Osteocyte (in vitro differentiated cells): ENCODE data around the gene FSCN2. TPM values are rescaled to one million over a fixed set of nuclear protein-coding genes. Genes with fewer than 3 reads are reported as not detected.

ENCODE experiments used
- DNase-seq: peaks from one replicate; pipeline ENCODE4 v3.0.0; 2021; ENCODE audit warnings: mixed read lengths; ENCODE audit not compliant: unreplicated experiment; ENCODE audit errors: extremely low spot score
- H3K27ac Mint-ChIP-seq: one replicate; pipeline ENCODE4 v1.8.0; 2021; ENCODE audit warnings: mild to moderate bottlenecking, mixed read lengths; ENCODE audit not compliant: unreplicated experiment
- H3K27me3 Mint-ChIP-seq: one replicate; pipeline ENCODE4 v1.8.0; 2021; ENCODE audit warnings: mixed read lengths; ENCODE audit not compliant: unreplicated experiment
- H3K36me3 Mint-ChIP-seq: one replicate; pipeline ENCODE4 v1.8.0; 2021; ENCODE audit warnings: mixed read lengths; ENCODE audit not compliant: unreplicated experiment
- H3K4me1 Mint-ChIP-seq: one replicate; pipeline ENCODE4 v1.8.0; 2021; ENCODE audit warnings: mixed read lengths; ENCODE audit not compliant: unreplicated experiment
- H3K4me3 Mint-ChIP-seq: one replicate; pipeline ENCODE4 v1.8.0; 2021; ENCODE audit warnings: mild to moderate bottlenecking, moderate library complexity, mixed read lengths; ENCODE audit not compliant: unreplicated experiment
- H3K9me3 Mint-ChIP-seq: one replicate; pipeline ENCODE4 v1.8.0; 2021; ENCODE audit warnings: mixed read lengths; ENCODE audit not compliant: unreplicated experiment
- CTCF ChIP-seq: fragments of 200-600 bp; sonication (generic); IDR thresholded peaks from 2 replicates; pipeline ENCODE4 v1.5.0; 2021; ENCODE audit warnings: antibody characterized with exemption, mild to moderate bottlenecking, moderate library complexity
- total RNA-seq: library from RNA; stranded (reverse); gene quantifications from 2 replicates; pipeline ENCODE4 v1.2.1, GENCODE V29; 2021

The FSCN2 gene
- total RNA-seq, 1 donor from 2014 or later = 3.0 TPM

GRCh38 chr17:81514489-81514738 lies 13.8 kb upstream of the FSCN2 start:
- no peak for TF ChIP-seq CTCF
- H3K4me3 Mint-ChIP-seq = peak overlapping the region; percentile 78
- peak overlapping the region; percentile 97 for H3K27ac Mint-ChIP-seq
- H3K36me3 Mint-ChIP-seq = peaks cover 27% of the 10 kb centered on the region
- H3K4me1 Mint-ChIP-seq = peaks cover 45% of the 10 kb centered on the region
- H3K9me3 Mint-ChIP-seq = no peaks in the 10 kb centered on the region
- H3K27me3 Mint-ChIP-seq = no peaks in the 10 kb centered on the region
- DNase-seq = no peak

GRCh38 chr17:81514739-81515529 lies 13.2 kb upstream of the FSCN2 start:
- H3K27me3 Mint-ChIP-seq = no peaks in the 10 kb centered on the region
- DNase-seq = no peak
- peaks cover 40% of the 10 kb centered on the region for H3K4me1 Mint-ChIP-seq
- TF ChIP-seq CTCF = no peak
- H3K27ac Mint-ChIP-seq = peak overlapping the region; percentile 88
- H3K4me3 Mint-ChIP-seq = peak overlapping the region; percentile 86
- peaks cover 22% of the 10 kb centered on the region for H3K36me3 Mint-ChIP-seq
- no peaks in the 10 kb centered on the region for H3K9me3 Mint-ChIP-seq

- Mint-ChIP-seq H3K27ac (peak overlapping the region; percentile 88), H3K36me3 (peaks cover 16% of the 10 kb centered on the region), H3K9me3 (no peaks in the 10 kb centered on the region), H3K27me3 (no peaks in the 10 kb centered on the region), H3K4me1 (peaks cover 39% of the 10 kb centered on the region), H3K4me3 (peak overlapping the region; percentile 86)
- no peak for TF ChIP-seq CTCF
- no peak for DNase-seq
Measured at GRCh38 chr17:81515530-81516041, 12.6 kb upstream of the FSCN2 start.

GRCh38 chr17:81516439-81516838 lies 11.7 kb upstream of the FSCN2 start:
- Mint-ChIP-seq H3K4me1 (peaks cover 41% of the 10 kb centered on the region), H3K27me3 (no peaks in the 10 kb centered on the region), H3K36me3 (peaks cover 7% of the 10 kb centered on the region), H3K27ac (peak overlapping the region; percentile 66), H3K4me3 (peak overlapping the region; percentile 86), H3K9me3 (no peaks in the 10 kb centered on the region)
- TF ChIP-seq CTCF = no peak
- no peak for DNase-seq

- no peak for TF ChIP-seq CTCF
Measured at GRCh38 chr17:81517009-81517338, 11.2 kb upstream of the FSCN2 start.

More at GRCh38 chr17:81517009-81517338, 11.2 kb upstream of the FSCN2 start:
- Mint-ChIP-seq H3K9me3 (no peaks in the 10 kb centered on the region), H3K27ac (peak overlapping the region; percentile 66), H3K4me1 (peaks cover 41% of the 10 kb centered on the region), H3K36me3 (peaks cover 2% of the 10 kb centered on the region), H3K27me3 (no peaks in the 10 kb centered on the region), H3K4me3 (peak overlapping the region; percentile 86)
- no peak for DNase-seq
